PC-9 (cell line): ENCODE measurements around the gene ABCB10. TPM values are rescaled to one million over a fixed set of nuclear protein-coding genes. Genes with fewer than 3 reads are reported as not detected.
A peak's percentile ranks its signal among the peaks of the same experiment; 100 is the strongest.

Experiments
- BruUV-seq: library from RNA; stranded (reverse); fragments of 400-500 nt; replicated peaks from 2 replicates; lab custom pipeline; 2021; lab: Mats Ljungman, UMichigan
- CTCF ChIA-PET: fragments of 300-600 bp; sonication (Branson Sonifier 250); formaldehyde crosslinking; loops from one replicate; lab custom pipeline; 2022; ENCODE audit warnings: antibody characterized with exemption; lab: Charles Lee
- POLR2A ChIA-PET: fragments of 300-600 bp; sonication (Branson Sonifier 250); formaldehyde crosslinking; loops from one replicate; lab custom pipeline; 2022; ENCODE audit warnings: antibody characterized with exemption; ENCODE audit not compliant: unreplicated experiment; lab: Charles Lee
- DNase-seq, 2 experiments: peaks; one replicate each; pipeline versions ENCODE4 v3.0.0 to v3.0.0-alpha.2; 2015 to 2022; ENCODE audit warnings: mixed read lengths in 1 of 2
- H2AFZ ChIP-seq: fragments of 200-600 bp; sonication (generic); 2 replicates; pipeline ENCODE4 v1.8.1; 2017; ENCODE audit warnings: antibody characterized with exemption
- H3F3A ChIP-seq: fragments of 200-600 bp; sonication (generic); 2 replicates; pipeline ENCODE4 v1.8.1; 2017; ENCODE audit warnings: antibody characterized with exemption, mild to moderate bottlenecking, low read depth; ENCODE audit not compliant: insufficient read depth
- H3K27ac ChIP-seq: fragments of 200-600 bp; sonication (generic); 2 replicates; pipeline ENCODE4 v1.6.1; 2016; ENCODE audit warnings: mixed run types
- H3K27me3 ChIP-seq: fragments of 200-600 bp; sonication (generic); 2 replicates; pipeline ENCODE4 v1.6.1; 2016; ENCODE audit warnings: low read depth, mixed run types; ENCODE audit not compliant: insufficient read depth
- H3K36me3 ChIP-seq: fragments of 200-600 bp; sonication (generic); 2 replicates; pipeline ENCODE4 v1.6.1; 2016; ENCODE audit warnings: low read depth, mixed run types
- H3K4me1 ChIP-seq: fragments of 200-600 bp; sonication (generic); replicated peaks from 2 replicates; pipeline ENCODE4 v1.6.1; 2016; ENCODE audit warnings: mixed run types; ENCODE audit not compliant: insufficient read depth
- H3K4me2 ChIP-seq: fragments of 200-600 bp; sonication (generic); 2 replicates; pipeline ENCODE4 v1.6.1; 2017; ENCODE audit warnings: mixed run types
- H3K4me3 ChIP-seq: fragments of 200-600 bp; sonication (generic); 2 replicates; pipeline ENCODE4 v1.6.1; 2016; ENCODE audit warnings: mixed run types
- H3K79me2 ChIP-seq: fragments of 200-600 bp; sonication (generic); 2 replicates; pipeline ENCODE4 v1.6.1; 2017; ENCODE audit warnings: low read depth, mixed run types
- H3K9me2 ChIP-seq: fragments of 200-600 bp; sonication (generic); 2 replicates; pipeline ENCODE4 v1.8.1; 2017; ENCODE audit warnings: mild to moderate bottlenecking; ENCODE audit not compliant: insufficient read depth
- H3K9me3 ChIP-seq: fragments of 200-600 bp; sonication (generic); 2 replicates; pipeline ENCODE4 v1.8.1; 2016; ENCODE audit warnings: low read depth; ENCODE audit not compliant: insufficient read depth
- H4K20me1 ChIP-seq: fragments of 200-600 bp; sonication (generic); 2 replicates; pipeline ENCODE4 v1.8.1; 2017; ENCODE audit not compliant: insufficient read depth
- CTCF ChIP-seq: fragments of 200-600 bp; sonication (generic); conservative IDR thresholded peaks from 2 replicates; pipeline ENCODE4 v1.6.1; 2017; ENCODE audit warnings: mixed run types, antibody characterized with exemption, mild to moderate bottlenecking, moderate library complexity
- EZH2 ChIP-seq: fragments of 200-600 bp; sonication (generic); IDR thresholded peaks from 2 replicates; pipeline ENCODE4 v1.8.0; 2017; ENCODE audit warnings: antibody characterized with exemption, low read depth
- intact Hi-C: fragments of 100-400 bp; cut with micrococcal nuclease; formaldehyde crosslinking; loops from one replicate; pipeline ENCODE4 v1.10.0; 2022; ENCODE audit not compliant: unreplicated experiment
- total RNA-seq: library from RNA; stranded (reverse); gene quantifications from 2 replicates; pipeline ENCODE4 v1.2.3, GENCODE V29; 2021

Gene ABCB10
- total RNA-seq, 1 experiment from 2014 or later = 12.1 TPM

GRCh38 chr1:229557913-229558414 lies 543 bp downstream of the ABCB10 start:
- H3K9me3 ChIP-seq = no peaks in the 10 kb centered on the region
- H2AFZ ChIP-seq = peak overlapping the region; percentile 77
- H3K9me2 ChIP-seq = no peaks in the 10 kb centered on the region
- ChIA-PET POLR2A (interaction anchor here (0.7 kb wide), 1 partner anchor 556 kb away, joined by 3 read pairs; no protein-coding TSS in a partner anchor), CTCF (interaction anchor here (0.7 kb wide), 1 partner anchor 299 kb away, joined by 3 read pairs; no protein-coding TSS in a partner anchor)
- 0 out of 2 replicates have a peak, but pooled peaks cover 6% of the 10 kb centered on the region for H3K79me2 ChIP-seq
- peaks cover 10% of the 10 kb centered on the region; the same call in 1 of the 2 replicates for H3K4me1 ChIP-seq
- DNase-seq = peak in 1 of 2 experiments; percentile 44
- H3K4me2 ChIP-seq = peak overlapping the region; percentile 80
- no peaks in the 10 kb centered on the region for H3K27me3 ChIP-seq
- H3F3A ChIP-seq = 0 out of 2 replicates have a peak, but pooled peaks cover 2% of the 10 kb centered on the region
- no TSS peak for BruUV-seq
- peak overlapping the region; percentile 70 for H3K4me3 ChIP-seq
- intact Hi-C loops = loop anchor here (5.0 kb wide), 1 partner anchor 51 kb away; the partner anchor contains the start of gene NUP133
- H4K20me1 ChIP-seq = no peaks in the 10 kb centered on the region
- TF ChIP-seq CTCF = no peak
- no peak for TF ChIP-seq EZH2
- no peak overlapping the region for H3K27ac ChIP-seq
- H3K36me3 ChIP-seq = no peaks in the 10 kb centered on the region

GRCh38 chr1:229557200-229557850 lies 1.2 kb downstream of the ABCB10 start:
- peak overlapping the region; percentile 70 for H3K4me3 ChIP-seq
- H2AFZ ChIP-seq = peak overlapping the region; percentile 77
- 0 out of 2 replicates have a peak, but pooled peaks cover 2% of the 10 kb centered on the region for H3F3A ChIP-seq
- no peak overlapping the region for H3K27ac ChIP-seq
- no peaks in the 10 kb centered on the region for H3K36me3 ChIP-seq
- TSS peak; percentile 36 for BruUV-seq
- TF ChIP-seq EZH2 = no peak
- ChIA-PET POLR2A (interaction anchor here (0.7 kb wide), 1 partner anchor 557 kb away, joined by 3 read pairs; no protein-coding TSS in a partner anchor), CTCF (interaction anchor here (0.7 kb wide), 1 partner anchor 298 kb away, joined by 3 read pairs; no protein-coding TSS in a partner anchor)
- H3K79me2 ChIP-seq = 0 out of 2 replicates have a peak, but pooled peaks cover 6% of the 10 kb centered on the region
- H3K9me2 ChIP-seq = no peaks in the 10 kb centered on the region
- H3K9me3 ChIP-seq = no peaks in the 10 kb centered on the region
- peak overlapping the region; percentile 74 for H3K4me2 ChIP-seq
- H3K27me3 ChIP-seq = no peaks in the 10 kb centered on the region
- DNase-seq = no peak
- intact Hi-C loops = loop anchor here (5.0 kb wide), 1 partner anchor 50 kb away; the partner anchor contains the start of gene NUP133
- H3K4me1 ChIP-seq = peaks cover 10% of the 10 kb centered on the region; the same call in 1 of the 2 replicates
- H4K20me1 ChIP-seq = no peaks in the 10 kb centered on the region

GRCh38 chr1:229554886-229555621 lies 3.5 kb downstream of the ABCB10 start:
- Histone ChIP-seq H3K36me3 (no peaks in the 10 kb centered on the region), H3K27me3 (no peaks in the 10 kb centered on the region), H3K4me2 (no peak overlapping the region), H4K20me1 (no peaks in the 10 kb centered on the region), H3K9me2 (no peaks in the 10 kb centered on the region), H2AFZ (no peak overlapping the region), H3K27ac (no peak overlapping the region), H3K4me1 (peaks cover 10% of the 10 kb centered on the region; the same call in 1 of the 2 replicates), H3K9me3 (no peaks in the 10 kb centered on the region), H3K4me3 (no peak overlapping the region), H3F3A (0 out of 2 replicates have a peak, but pooled peaks cover 2% of the 10 kb centered on the region), H3K79me2 (0 out of 2 replicates have a peak, but pooled peaks cover 6% of the 10 kb centered on the region)
- no TSS peak for BruUV-seq
- TF ChIP-seq EZH2 (no peak), CTCF (no peak)
- ChIA-PET CTCF (interaction anchor here (0.6 kb wide), 1 partner anchor 109 kb away, joined by 3 read pairs; no protein-coding TSS in a partner anchor), POLR2A (interaction anchor here (0.7 kb wide), 1 partner anchor 211 kb away, joined by 3 read pairs; no protein-coding TSS in a partner anchor)
- DNase-seq = no peak
- intact Hi-C loops = loop anchor here (5.0 kb wide), 1 partner anchor 48 kb away; the partner anchor contains the start of gene NUP133
